ENCODE results near the gene FBXO21.
"Not testable (repeated sequence)": the region's sequence is repeated elsewhere in the genome, so short reads cannot be mapped to it uniquely, and the experiment has no call there.

Gene FBXO21

GRCh38 chr12:117130801-117131200 is 59.5 kb downstream of the FBXO21 start:
- FAIRE-seq = no peak

- FAIRE-seq = no peak
Measured at GRCh38 chr12:117129391-117129790, 60.9 kb downstream of the FBXO21 start.

- no peak for FAIRE-seq
Measured at GRCh38 chr12:117127933-117128823, 62.1 kb downstream of the FBXO21 start.

- FAIRE-seq = no peak
Measured at GRCh38 chr12:117126335-117126734, 63.9 kb downstream of the FBXO21 start.

- FAIRE-seq = no peak
Measured at GRCh38 chr12:117125767-117126166, 64.5 kb downstream of the FBXO21 start.

GRCh38 chr12:117125272-117125613 is 65.0 kb downstream of the FBXO21 start:
- FAIRE-seq = no peak

GRCh38 chr12:117124421-117125271 is 65.6 kb downstream of the FBXO21 start:
- FAIRE-seq = no peak

GRCh38 chr12:117121441-117121840 is 68.8 kb downstream of the FBXO21 start:
- FAIRE-seq = no peak

- no peak for FAIRE-seq
Measured at GRCh38 chr12:117120787-117121186, 69.5 kb downstream of the FBXO21 start.

GRCh38 chr12:117119592-117120198 is 70.6 kb downstream of the FBXO21 start:
- FAIRE-seq = no peak

GRCh38 chr12:117118838-117119591 is 71.3 kb downstream of the FBXO21 start:
- no peak for FAIRE-seq

- FAIRE-seq = no peak
Measured at GRCh38 chr12:117114784-117115183, 75.5 kb downstream of the FBXO21 start.

- FAIRE-seq = no peak
Measured at GRCh38 chr12:117113231-117113630, 77.0 kb downstream of the FBXO21 start.

- FAIRE-seq = no peak
Measured at GRCh38 chr12:117111821-117112595, 78.3 kb downstream of the FBXO21 start.

- no peak for FAIRE-seq
Measured at GRCh38 chr12:117111386-117111785, 78.9 kb downstream of the FBXO21 start.

- no peak for FAIRE-seq
Measured at GRCh38 chr12:117109943-117110635, 80.2 kb downstream of the FBXO21 start.

- FAIRE-seq = no peak
Measured at GRCh38 chr12:117105902-117106301, 84.4 kb downstream of the FBXO21 start.

- FAIRE-seq = not testable (repeated sequence)
Measured at GRCh38 chr12:117104003-117104402, 86.3 kb downstream of the FBXO21 start.

- no peak for FAIRE-seq
Measured at GRCh38 chr12:117102800-117103181, 87.5 kb downstream of the FBXO21 start.

GRCh38 chr12:117101953-117102799 is 88.1 kb downstream of the FBXO21 start:
- FAIRE-seq = no peak

Measured in A204.1 (cell line).